H1 (cell line): ENCODE measurements around the gene PAQR5. TPM values are rescaled to one million over a fixed set of nuclear protein-coding genes. Genes with fewer than 3 reads are reported as not detected.

Source experiments
- CTCF ChIA-PET: fragments of 300-600 bp; sonication (Branson Sonifier 250); formaldehyde crosslinking; loops from one replicate; lab custom pipeline; 2021; ENCODE audit not compliant: partially characterized antibody; lab: Charles Lee
- POLR2A ChIA-PET: fragments of 300-600 bp; sonication (Branson Sonifier 250); formaldehyde crosslinking; loops from one replicate; lab custom pipeline; 2021; ENCODE audit warnings: inconsistent platforms; ENCODE audit not compliant: partially characterized antibody; lab: Charles Lee
- DNase-seq, 2 experiments: peaks; one replicate each; pipeline versions ENCODE4 v3.0.0 to v3.0.0-alpha.2; 2010 to 2022; ENCODE audit warnings: low spot score in 2 of 2, low read depth in 1 of 2, mixed read lengths in 1 of 2
- FAIRE-seq: peaks from 2 replicates; lab custom pipeline; 2011; peaks lifted over from hg19 to GRCh38; lab: Jason Lieb, UNC
- H2AFZ ChIP-seq: 2 replicates; pipeline ENCODE4 v1.8.1; 2012; ENCODE audit warnings: low read length, inconsistent platforms
- H2AK5ac ChIP-seq: 2 replicates; pipeline ENCODE4 v1.6.1; 2013; ENCODE audit warnings: low read depth, low read length
- H2BK120ac ChIP-seq: replicated peaks from 2 replicates; pipeline ENCODE3; 2013; ENCODE audit warnings: low read depth, low read length, inconsistent platforms
- H2BK12ac ChIP-seq: 2 replicates; pipeline ENCODE4 v1.6.1; 2013; ENCODE audit warnings: low read depth, low read length
- H2BK15ac ChIP-seq: 2 replicates; pipeline ENCODE4 v1.6.1; 2013; ENCODE audit warnings: low read length
- H2BK20ac ChIP-seq: 2 replicates; pipeline ENCODE4 v1.6.1; 2013; ENCODE audit warnings: low read length
- H2BK5ac ChIP-seq: 2 replicates; pipeline ENCODE4 v1.6.1; 2013; ENCODE audit warnings: low read depth, low read length
- H3K14ac ChIP-seq: 2 replicates; pipeline ENCODE4 v1.6.1; 2013; ENCODE audit warnings: inconsistent platforms; ENCODE audit not compliant: insufficient read length
- H3K18ac ChIP-seq: 2 replicates; pipeline ENCODE4 v1.6.1; 2013; ENCODE audit warnings: low read length; ENCODE audit errors: extremely low read depth
- H3K23ac ChIP-seq: 2 replicates; pipeline ENCODE4 v1.6.1; 2013; ENCODE audit warnings: inconsistent platforms; ENCODE audit not compliant: insufficient read length
- H3K23me2 ChIP-seq: 2 replicates; pipeline ENCODE4 v1.6.1; 2013; ENCODE audit warnings: low read depth, low read length
- H3K27ac ChIP-seq: 2 replicates; pipeline ENCODE4 v1.6.1; 2011; ENCODE audit warnings: low read depth, low read length, inconsistent platforms
- H3K27me3 ChIP-seq, 4 experiments: replicated peaks in 1 of 4; 1 replicate in 1 of 4; 2 replicates in 3 of 4; pipeline versions ENCODE4 v1.6.1 to v1.8.1; 2011 to 2013; ENCODE audit warnings: low read length in 3 of 4, mild to moderate bottlenecking in 3 of 4, inconsistent platforms in 2 of 4, mixed read lengths in 2 of 4, moderate library complexity in 1 of 4; ENCODE audit not compliant: control insufficient read depth in 3 of 4, insufficient read depth in 3 of 4; ENCODE audit errors: extremely low read depth in 1 of 4
- H3K36me3 ChIP-seq, 4 experiments: 2 replicates each; pipeline versions ENCODE4 v1.6.1 to v1.8.1; 2011 to 2013; ENCODE audit warnings: mild to moderate bottlenecking in 4 of 4, low read length in 3 of 4, moderate library complexity in 2 of 4, control low read depth in 1 of 4, inconsistent platforms in 1 of 4; ENCODE audit not compliant: insufficient read depth in 4 of 4, control insufficient read depth in 2 of 4
- H3K4ac ChIP-seq: replicated peaks from 2 replicates; pipeline ENCODE3; 2013; ENCODE audit warnings: low read length, low read depth, mixed read lengths, inconsistent platforms; ENCODE audit not compliant: insufficient read length
- H3K4me1 ChIP-seq, 4 experiments: replicated peaks in 1 of 4; 1 replicate in 1 of 4; 2 replicates in 3 of 4; pipeline versions ENCODE4 v1.6.1 to v1.8.1; 2011 to 2013; ENCODE audit warnings: low read length in 3 of 4, inconsistent platforms in 2 of 4, mixed read lengths in 1 of 4; ENCODE audit not compliant: insufficient read depth in 4 of 4, control insufficient read depth in 3 of 4
- H3K4me2 ChIP-seq, 2 experiments: 2 replicates each; pipeline versions ENCODE4 v1.6.1 to v1.8.1; 2011 to 2013; ENCODE audit warnings: low read depth in 2 of 2, low read length in 2 of 2, control low read depth in 1 of 2, inconsistent platforms in 1 of 2, mild to moderate bottlenecking in 1 of 2; ENCODE audit not compliant: insufficient read depth in 1 of 2
- H3K4me3 ChIP-seq, 4 experiments: fragments of 200-600, 300-600 bp in 1 of 4; sonication (generic), shearing (Covaris generic), sonication (Bioruptor Twin) in 1 of 4; 2 replicates each; pipeline versions ENCODE4 v1.5.1 to v1.8.1; 2011 to 2016; ENCODE audit warnings: low read length in 4 of 4, low read depth in 3 of 4, control low read depth in 2 of 4, inconsistent platforms in 2 of 4, mild to moderate bottlenecking in 2 of 4, mixed read lengths in 1 of 4, moderate library complexity in 1 of 4; ENCODE audit not compliant: insufficient read depth in 2 of 4; ENCODE audit errors: extremely low read depth in 1 of 4
- H3K56ac ChIP-seq: replicated peaks from 2 replicates; pipeline ENCODE3; 2013; ENCODE audit warnings: low read depth, mild to moderate bottlenecking, mixed read lengths, low read length, inconsistent platforms; ENCODE audit not compliant: insufficient read length
- H3K79me1 ChIP-seq: 2 replicates; pipeline ENCODE4 v1.6.1; 2013; ENCODE audit warnings: low read depth, low read length, control low read depth
- H3K79me2 ChIP-seq, 2 experiments: 2 replicates each; pipeline versions ENCODE4 v1.6.1 to v1.8.1; 2012 to 2013; ENCODE audit warnings: low read length in 2 of 2, mild to moderate bottlenecking in 2 of 2, inconsistent platforms in 1 of 2; ENCODE audit not compliant: insufficient read depth in 2 of 2, control insufficient read depth in 1 of 2
- H3K9ac ChIP-seq, 4 experiments: replicated peaks in 1 of 4; 1 replicate in 1 of 4; 2 replicates in 3 of 4; pipeline versions ENCODE4 v1.6.1 to v1.8.1; 2011 to 2013; ENCODE audit warnings: low read depth in 3 of 4, low read length in 3 of 4, control low read depth in 2 of 4, mild to moderate bottlenecking in 2 of 4, moderate library complexity in 2 of 4, inconsistent platforms in 1 of 4; ENCODE audit errors: extremely low read depth in 1 of 4
- H3K9me3 ChIP-seq, 2 experiments: 2 replicates each; pipeline versions ENCODE4 v1.6.1 to v1.8.1; 2012 to 2013; ENCODE audit warnings: mild to moderate bottlenecking in 2 of 2, moderate library complexity in 2 of 2, control low read depth in 1 of 2, inconsistent platforms in 1 of 2, low read depth in 1 of 2, low read length in 1 of 2, mixed read lengths in 1 of 2; ENCODE audit not compliant: insufficient read depth in 2 of 2
- H4K20me1 ChIP-seq, 2 experiments: replicated peaks in 1 of 2; 2 replicates each; pipeline versions ENCODE3 to v1.8.1; 2011 to 2013; ENCODE audit warnings: inconsistent platforms in 2 of 2, low read length in 2 of 2, mild to moderate bottlenecking in 1 of 2; ENCODE audit not compliant: insufficient read depth in 2 of 2, control insufficient read depth in 1 of 2
- H4K5ac ChIP-seq: 2 replicates; pipeline ENCODE4 v1.6.1; 2013; ENCODE audit warnings: low read length, low read depth, mixed read lengths, inconsistent platforms; ENCODE audit not compliant: insufficient read length
- H4K8ac ChIP-seq: 2 replicates; pipeline ENCODE4 v1.8.0; 2013; ENCODE audit warnings: mild to moderate bottlenecking, moderate library complexity, low read length, inconsistent platforms; ENCODE audit not compliant: insufficient read depth; ENCODE audit errors: extremely low read depth
- H4K91ac ChIP-seq: replicated peaks from 2 replicates; pipeline ENCODE3; 2013; ENCODE audit warnings: low read length, mixed read lengths, inconsistent platforms; ENCODE audit not compliant: insufficient read length
- E2F6 ChIP-seq: IDR thresholded peaks from 2 replicates; pipeline ENCODE4 v1.6.1; 2012; ENCODE audit warnings: inconsistent platforms
- GABPA ChIP-seq: IDR thresholded peaks from 2 replicates; pipeline ENCODE4 v1.6.1; 2011; ENCODE audit warnings: mild to moderate bottlenecking, low read length, moderate library complexity, borderline replicate concordance; ENCODE audit not compliant: insufficient read depth
- HDAC2 ChIP-seq, 2 experiments: fragments of 300-600 bp in 1 of 2; sonication (generic) in 1 of 2; IDR thresholded peaks; 2 replicates each; pipeline ENCODE4 v1.6.1; 2011 to 2012; ENCODE audit warnings: low read depth in 2 of 2, low read length in 2 of 2, mild to moderate bottlenecking in 2 of 2, moderate library complexity in 2 of 2, borderline replicate concordance in 1 of 2, inconsistent platforms in 1 of 2
- HDAC6 ChIP-seq: IDR thresholded peaks from one replicate; pipeline ENCODE4 v1.7.1; 2012; ENCODE audit warnings: low read depth, mild to moderate bottlenecking, inconsistent platforms, low read length, moderate library complexity
- KDM1A ChIP-seq: fragments of 200-600, 300-600 bp; sonication (generic); IDR thresholded peaks from 2 replicates; pipeline ENCODE4 v1.7.1; 2016; ENCODE audit warnings: mild to moderate bottlenecking, low read length, borderline replicate concordance
- KDM5A ChIP-seq: fragments of 200-600 bp; IDR thresholded peaks from 2 replicates; pipeline ENCODE4 v1.7.1; 2012; ENCODE audit warnings: mild to moderate bottlenecking, low read length, inconsistent platforms, mixed read lengths
- NANOG ChIP-seq: IDR thresholded peaks from 2 replicates; pipeline ENCODE4 v1.6.1; 2011; ENCODE audit warnings: low read length, low read depth, mild to moderate bottlenecking, inconsistent platforms; ENCODE audit not compliant: insufficient read depth, poor library complexity, severe bottlenecking
- RFX5 ChIP-seq: IDR thresholded peaks from 2 replicates; pipeline ENCODE4 v1.6.1; 2011; ENCODE audit warnings: low read depth, low read length, improper control_type of control experiment, borderline replicate concordance
- SAP30 ChIP-seq: fragments of 300-600 bp; sonication (generic); IDR thresholded peaks from 2 replicates; pipeline ENCODE4 v1.7.1; 2012; ENCODE audit warnings: low read length, moderate library complexity, mild to moderate bottlenecking, inconsistent platforms; ENCODE audit not compliant: insufficient read depth, insufficient replicate concordance
- TAF7 ChIP-seq: optimal IDR thresholded peaks from 2 replicates; pipeline ENCODE3; 2011; ENCODE audit warnings: low read depth, mild to moderate bottlenecking, inconsistent platforms, low read length, moderate library complexity, borderline replicate concordance
- TCF12 ChIP-seq: IDR thresholded peaks from 2 replicates; pipeline ENCODE4 v1.6.1; 2011; ENCODE audit warnings: low read depth, mild to moderate bottlenecking, low read length
- WGBS, 2 experiments: shearing (Covaris generic) in 1 of 2; methylation state at CpG; one replicate each; pipeline versions ENCODE4 v1.1.6 to v1.1.7; 2013 to 2015; ENCODE audit warnings: low lambda C conversion rate in 2 of 2, mixed read lengths in 2 of 2, inconsistent platforms in 1 of 2, low coverage in 1 of 2, missing lambda C conversion rate in 1 of 2; ENCODE audit not compliant: insufficient replicate concordance in 2 of 2, insufficient coverage in 1 of 2, insufficient read length in 1 of 2; ENCODE audit errors: extremely low coverage in 1 of 2, missing lambda C conversion rate in 1 of 2; 5-methylcytosine and 5-hydroxymethylcytosine counted together
- polyA plus RNA-seq, 7 experiments: library from polyadenylated mRNA; depleted of rRNA in 3 of 7; stranded (reverse) in 5 of 7; unstranded in 2 of 7; fragments of >200 nt in 5 of 7; fragments of 200-250 nt in 2 of 7; gene quantifications; 1 replicate in 5 of 7; 2 replicates in 1 of 7; 4 replicates in 1 of 7; pipeline versions ENCODE4 v1.2.1 to v1.2.3, GENCODE V29; 2011 to 2013; ENCODE audit warnings: missing spikeins in 2 of 7, mixed read lengths in 2 of 7
- total RNA-seq: library from RNA; stranded (reverse); fragmentation: NEBNext Ultra II Directional; extraction: Animal tissue kit (Norgen Biotek cat#: 25700); gene quantifications from 2 replicates; pipeline ENCODE4 v1.2.1, GENCODE V29; 2021

PAQR5 gene
- total and polyA plus RNA-seq, 2 of the 8 experiments (the other 6 are each of a cell fraction or from before 2014, with no cell fraction given) = 8.7 to 18.1 TPM

DNA sequence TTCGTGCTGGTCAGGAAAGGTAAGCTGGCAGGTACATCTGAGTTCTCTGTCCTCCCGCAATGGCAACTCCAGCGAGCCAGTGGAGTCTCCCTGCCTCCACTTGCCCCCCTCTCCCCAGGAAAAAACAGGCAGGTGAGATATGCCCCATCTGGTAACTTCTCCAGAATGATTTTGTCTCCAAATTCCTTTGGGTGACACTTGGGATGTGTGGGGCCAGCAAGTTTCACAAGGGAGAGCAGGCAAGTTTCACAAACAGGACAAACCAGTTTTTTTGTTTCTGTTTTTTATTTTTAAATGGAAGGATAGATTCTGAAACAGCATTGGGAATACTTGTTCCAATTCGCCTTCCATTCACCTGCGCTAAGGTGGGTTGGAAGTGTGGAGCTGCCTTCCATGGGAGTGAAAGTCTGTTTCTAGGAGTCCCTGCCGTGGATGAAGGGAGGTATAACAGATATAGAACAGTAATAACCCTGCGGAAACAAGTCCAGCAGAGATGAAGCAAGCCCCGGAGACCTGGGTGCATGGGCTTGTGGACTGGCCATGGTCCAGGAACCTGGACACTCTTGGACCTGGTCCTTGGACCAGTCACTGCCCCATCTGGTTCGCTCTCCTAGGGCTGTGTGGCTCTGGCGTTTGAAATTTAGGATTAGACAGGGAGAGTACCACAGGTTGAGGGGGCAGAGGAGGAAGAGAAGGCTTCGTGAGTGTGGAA lies 92.5 kb downstream of the PAQR5 start:
- Histone ChIP-seq H4K91ac (no peak overlapping the region), H3K9me3 (no peaks in the 10 kb centered on the region), H3K4ac (no peak overlapping the region), H3K14ac (no peak overlapping the region), H3K9ac (no peak overlapping the region), H4K5ac (no peak overlapping the region), H3K36me3 (no peaks in the 10 kb centered on the region), H3K79me2 (no peaks in the 10 kb centered on the region), H3K23ac (no peak overlapping the region), H4K20me1 (peaks cover 0 to under 1% of the 10 kb centered on the region in 2 experiments), H2BK15ac (no peak overlapping the region), H3K27ac (no peak overlapping the region), H3K56ac (no peak overlapping the region), H3K18ac (no peak overlapping the region), H3K4me1 (peaks cover 0 to 17% (median 7%) of the 10 kb centered on the region in 4 experiments; a peak in 5 of 7 replicates), H4K8ac (no peak overlapping the region), H3K79me1 (no peaks in the 10 kb centered on the region), H2AFZ (no peak overlapping the region), H2BK120ac (no peak overlapping the region), H2BK5ac (no peak overlapping the region), H3K27me3 (no peaks in the 10 kb centered on the region), H3K4me3 (no peak overlapping the region), H2BK20ac (no peak overlapping the region), H2AK5ac (no peak overlapping the region), H3K4me2 (no peak overlapping the region), H3K23me2 (no peaks in the 10 kb centered on the region), H2BK12ac (no peak overlapping the region)
- ChIA-PET POLR2A (no interaction called here), CTCF (interaction anchor here (1.0 to 6.1 kb wide), 4 partner anchors 10 to 878 kb away, joined by 3 to 43 read pairs (median 5); no protein-coding TSS in a partner anchor)
- DNase-seq (peak in 1 of 2 experiments; percentile 31), FAIRE-seq (no peak)
- 92% methylated on average over 11 of the region's 11 CpGs; no CpG with 5 or more reads in 1 of the 2 experiments for WGBS, 2 experiments
- TF ChIP-seq KDM5A (no peak), TAF7 (no peak), TCF12 (no peak), GABPA (no peak), HDAC2 (IDR thresholded peaks at IDR 0.05; ENCODE audit: borderline replicate concordance in 1 of 2, low read depth in 2 of 2, low read length in 2 of 2) (no peak), KDM1A (no peak), SAP30 (no peak), RFX5 (no peak), HDAC6 (no peak), E2F6 (no peak), NANOG (no peak)
